DND-41 (cell line): ENCODE results near the gene NDUFS7.

Source experiments
- ATAC-seq: fragments of 200-7000 bp; cut with Tn5 transposase; 3 replicates; pipeline ENCODE4 v1.9.1; 2021; ENCODE audit warnings: low read depth; ENCODE audit not compliant: insufficient read depth
- DNase-seq: peaks from one replicate; pipeline ENCODE4 v3.0.0-alpha.2; 2020
- H2AFZ ChIP-seq: 2 replicates; pipeline ENCODE4 v1.6.0; 2012; ENCODE audit warnings: low read depth, low read length
- H3K27ac ChIP-seq: 2 replicates; pipeline ENCODE4 v1.5.1; 2012; ENCODE audit warnings: low read length, inconsistent platforms
- H3K27me3 ChIP-seq: fragments of 200-600 bp; sonication (generic); 2 replicates; pipeline ENCODE4 v1.6.0; 2012; ENCODE audit warnings: low read length, mild to moderate bottlenecking, inconsistent platforms; ENCODE audit not compliant: insufficient read depth, poor library complexity
- H3K36me3 ChIP-seq: 2 replicates; pipeline ENCODE4 v1.5.1; 2012; ENCODE audit warnings: low read length, inconsistent platforms; ENCODE audit not compliant: insufficient read depth
- H3K4me1 ChIP-seq: 2 replicates; pipeline ENCODE4 v1.5.1; 2012; ENCODE audit warnings: mild to moderate bottlenecking, low read length; ENCODE audit not compliant: insufficient read depth
- H3K4me2 ChIP-seq: 2 replicates; pipeline ENCODE4 v1.6.0; 2012; ENCODE audit warnings: mild to moderate bottlenecking, moderate library complexity, low read length, inconsistent platforms; ENCODE audit not compliant: insufficient read depth
- H3K4me3 ChIP-seq, 2 experiments: fragments of 200-600 bp in 1 of 2; shearing (Covaris generic) in 1 of 2; 2 replicates each; pipeline ENCODE4 v1.5.1; 2012 to 2016; ENCODE audit warnings: inconsistent platforms in 2 of 2, low read length in 2 of 2, mild to moderate bottlenecking in 2 of 2, low read depth in 1 of 2, moderate library complexity in 1 of 2
- H3K79me2 ChIP-seq: 2 replicates; pipeline ENCODE4 v1.6.0; 2012; ENCODE audit warnings: low read length, inconsistent platforms; ENCODE audit not compliant: insufficient read depth
- H3K9ac ChIP-seq: 2 replicates; pipeline ENCODE4 v1.6.0; 2012; ENCODE audit warnings: low read depth, mild to moderate bottlenecking, inconsistent platforms, low read length, moderate library complexity
- H3K9me3 ChIP-seq: 2 replicates; pipeline ENCODE4 v1.5.1; 2012; ENCODE audit warnings: low read length, moderate library complexity, mild to moderate bottlenecking, inconsistent platforms; ENCODE audit not compliant: insufficient read depth, severe bottlenecking
- H4K20me1 ChIP-seq: 2 replicates; pipeline ENCODE4 v1.6.0; 2012; ENCODE audit warnings: low read length; ENCODE audit not compliant: insufficient read depth
- CTCF ChIP-seq: IDR thresholded peaks from 2 replicates; pipeline ENCODE4 v1.5.1; 2012; ENCODE audit warnings: borderline replicate concordance, low read length, moderate library complexity, mild to moderate bottlenecking; ENCODE audit not compliant: poor library complexity, severe bottlenecking; ENCODE audit errors: extremely low read depth
- EZH2 ChIP-seq: IDR thresholded peaks from 3 replicates; pipeline ENCODE4 v1.6.1; 2012; ENCODE audit warnings: borderline replicate concordance, low read depth, mild to moderate bottlenecking, moderate library complexity, low read length, inconsistent platforms; ENCODE audit not compliant: severe bottlenecking

Gene NDUFS7

GRCh38 chr19:1360818-1361461, 22.8 kb upstream of the NDUFS7 start:
- DNase-seq (no peak), ATAC-seq (no peak)
- H3K9me3 ChIP-seq = no peaks in the 10 kb centered on the region
- 0 out of 2 replicates have a peak overlapping the region, but pooled peaks have one; percentile 10 for H3K9ac ChIP-seq
- peaks cover 97% of the 10 kb centered on the region for H3K36me3 ChIP-seq
- H3K27me3 ChIP-seq = no peaks in the 10 kb centered on the region
- TF ChIP-seq EZH2 (no peak), CTCF (no peak)
- peaks cover 23% of the 10 kb centered on the region for H3K4me1 ChIP-seq
- peaks cover 3% of the 10 kb centered on the region for H4K20me1 ChIP-seq
- H2AFZ ChIP-seq = no peak overlapping the region
- H3K4me2 ChIP-seq = no peak overlapping the region
- H3K4me3 ChIP-seq = no peak overlapping the region
- no peak overlapping the region for H3K27ac ChIP-seq
- peaks cover 33% of the 10 kb centered on the region for H3K79me2 ChIP-seq

- TF ChIP-seq CTCF (no peak), EZH2 (no peak)
- Histone ChIP-seq H4K20me1 (peaks cover 3% of the 10 kb centered on the region), H3K36me3 (peaks cover 98% of the 10 kb centered on the region), H3K4me1 (peaks cover 16% of the 10 kb centered on the region; the same call in 1 of the 2 replicates), H3K27me3 (no peaks in the 10 kb centered on the region), H3K4me3 (no peak overlapping the region), H2AFZ (no peak overlapping the region), H3K9ac (no peak overlapping the region), H3K27ac (no peak overlapping the region), H3K79me2 (peaks cover 25% of the 10 kb centered on the region), H3K9me3 (no peaks in the 10 kb centered on the region), H3K4me2 (no peak overlapping the region)
- no peak for DNase-seq
- no peak for ATAC-seq
Measured at GRCh38 chr19:1361601-1362386, 21.9 kb upstream of the NDUFS7 start.

GRCh38 chr19:1362387-1363257, 21.1 kb upstream of the NDUFS7 start:
- no peak for ATAC-seq
- no peak overlapping the region for H2AFZ ChIP-seq
- no peaks in the 10 kb centered on the region for H3K27me3 ChIP-seq
- H3K4me3 ChIP-seq = no peak overlapping the region
- DNase-seq = no peak
- H3K9ac ChIP-seq = no peak overlapping the region
- H3K9me3 ChIP-seq = no peaks in the 10 kb centered on the region
- H3K79me2 ChIP-seq = peaks cover 21% of the 10 kb centered on the region
- TF ChIP-seq EZH2 = no peak
- no peak for TF ChIP-seq CTCF
- no peak overlapping the region for H3K27ac ChIP-seq
- peaks cover 9% of the 10 kb centered on the region; the same call in 1 of the 2 replicates for H3K4me1 ChIP-seq
- no peak overlapping the region for H3K4me2 ChIP-seq
- H3K36me3 ChIP-seq = peaks cover 96% of the 10 kb centered on the region
- H4K20me1 ChIP-seq = peaks cover 3% of the 10 kb centered on the region
